Retinal pigment epithelial cell (primary cell): ENCODE results near the gene SLC35G2.
"Not testable (repeated sequence)": the region's sequence is repeated elsewhere in the genome, so short reads cannot be mapped to it uniquely, and the experiment has no call there.

ENCODE experiments used
- DNase-seq: peaks from one replicate; pipeline ENCODE4 v3.0.0-alpha.2; 2010; ENCODE audit warnings: low read depth
- H3K4me3 ChIP-seq: 2 replicates; pipeline ENCODE4 v1.5.1; 2011; ENCODE audit warnings: mild to moderate bottlenecking, low read length, control low read depth, moderate library complexity
- TF ChIP-seq, protein P1 (sequence below): conservative IDR thresholded peaks from 2 replicates; pipeline ENCODE4 v1.5.1; 2011; ENCODE audit warnings: low read depth, low read length, control low read depth, inconsistent platforms

Gene SLC35G2

DNA sequence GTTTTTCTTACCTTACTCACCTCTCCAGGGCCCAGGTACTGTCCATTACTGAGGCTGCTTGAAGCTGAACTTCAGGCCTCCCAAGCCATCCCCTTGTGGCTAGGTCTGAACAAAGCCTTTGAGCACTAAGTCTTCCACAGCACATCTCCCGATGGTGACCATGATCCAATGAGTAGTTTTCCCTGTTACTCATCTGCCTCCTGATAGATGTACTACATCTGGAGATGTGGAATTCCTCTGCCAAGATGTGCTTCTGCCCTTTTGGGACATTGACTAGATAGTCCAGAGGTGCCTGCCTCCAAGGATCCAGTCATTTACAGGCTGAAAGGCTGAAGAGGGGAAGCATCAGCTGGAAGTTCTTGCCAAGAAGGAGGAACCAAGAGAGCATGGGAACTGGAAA is 28.9 kb upstream of the SLC35G2 start:
- TF ChIP-seq, protein P1, sequence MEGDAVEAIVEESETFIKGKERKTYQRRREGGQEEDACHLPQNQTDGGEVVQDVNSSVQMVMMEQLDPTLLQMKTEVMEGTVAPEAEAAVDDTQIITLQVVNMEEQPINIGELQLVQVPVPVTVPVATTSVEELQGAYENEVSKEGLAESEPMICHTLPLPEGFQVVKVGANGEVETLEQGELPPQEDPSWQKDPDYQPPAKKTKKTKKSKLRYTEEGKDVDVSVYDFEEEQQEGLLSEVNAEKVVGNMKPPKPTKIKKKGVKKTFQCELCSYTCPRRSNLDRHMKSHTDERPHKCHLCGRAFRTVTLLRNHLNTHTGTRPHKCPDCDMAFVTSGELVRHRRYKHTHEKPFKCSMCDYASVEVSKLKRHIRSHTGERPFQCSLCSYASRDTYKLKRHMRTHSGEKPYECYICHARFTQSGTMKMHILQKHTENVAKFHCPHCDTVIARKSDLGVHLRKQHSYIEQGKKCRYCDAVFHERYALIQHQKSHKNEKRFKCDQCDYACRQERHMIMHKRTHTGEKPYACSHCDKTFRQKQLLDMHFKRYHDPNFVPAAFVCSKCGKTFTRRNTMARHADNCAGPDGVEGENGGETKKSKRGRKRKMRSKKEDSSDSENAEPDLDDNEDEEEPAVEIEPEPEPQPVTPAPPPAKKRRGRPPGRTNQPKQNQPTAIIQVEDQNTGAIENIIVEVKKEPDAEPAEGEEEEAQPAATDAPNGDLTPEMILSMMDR, result no peak
- H3K4me3 ChIP-seq, result no peak overlapping the region
- no peak for DNase-seq

DNA sequence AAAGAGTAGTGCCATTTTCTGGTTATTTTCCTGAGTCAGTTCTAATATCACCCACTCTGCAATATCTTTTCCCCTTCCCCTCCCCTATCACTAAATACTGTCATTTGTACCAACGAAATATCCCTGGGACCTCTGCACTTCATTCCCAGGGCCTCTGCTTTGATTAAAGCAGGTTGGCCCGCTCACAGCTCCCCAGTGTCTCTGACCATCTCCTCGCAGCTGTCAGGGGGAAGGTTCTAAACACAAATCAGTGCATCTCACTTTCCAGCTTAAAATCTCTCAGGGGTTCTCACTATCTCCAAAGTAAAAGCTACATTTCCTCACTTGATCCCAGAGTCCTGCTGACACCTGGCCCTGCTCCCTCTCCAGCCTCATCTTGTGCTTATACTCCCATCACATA is 28.1 kb upstream of the SLC35G2 start:
- TF ChIP-seq, protein P1, result no peak
- no peak overlapping the region for H3K4me3 ChIP-seq
- DNase-seq, result no peak

DNA sequence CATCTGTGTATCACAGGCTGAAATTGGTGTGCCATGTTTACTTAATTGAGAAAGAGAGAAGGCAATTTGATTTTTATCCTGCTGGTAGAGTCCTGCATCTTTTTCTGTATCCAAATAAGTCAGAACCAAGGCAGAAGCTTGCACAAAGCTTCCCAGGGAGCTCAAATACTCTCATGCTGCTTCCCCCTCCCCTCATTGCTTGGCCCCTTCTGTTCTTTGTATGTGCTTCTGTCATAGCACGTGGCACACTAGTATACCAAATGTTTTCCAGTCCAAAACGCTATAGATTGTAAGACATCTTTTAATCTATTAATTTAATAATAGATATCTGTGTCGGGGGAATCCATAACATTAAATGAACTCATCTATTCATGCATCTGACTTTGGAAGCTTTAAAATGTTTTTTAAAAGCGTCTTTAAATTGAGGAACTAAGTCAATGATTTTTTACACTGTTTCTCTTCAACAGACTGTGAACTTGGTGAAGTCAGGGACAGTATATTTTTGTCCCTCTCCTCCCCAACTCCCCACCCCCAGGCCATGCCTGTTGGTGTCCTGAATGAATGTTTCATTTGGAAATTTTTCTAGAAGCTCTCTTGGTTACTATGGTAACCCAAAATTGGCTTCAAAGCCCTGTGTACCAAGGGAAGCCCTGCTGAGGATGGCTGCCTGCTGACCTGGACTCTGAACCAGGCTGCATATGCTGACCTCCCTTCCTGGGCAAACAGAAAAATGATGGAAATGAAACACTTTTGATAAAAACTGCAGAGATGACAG is 26.2 kb upstream of the SLC35G2 start:
- TF ChIP-seq, protein P1, result no peak
- no peak for DNase-seq
- no peak overlapping the region for H3K4me3 ChIP-seq

DNA sequence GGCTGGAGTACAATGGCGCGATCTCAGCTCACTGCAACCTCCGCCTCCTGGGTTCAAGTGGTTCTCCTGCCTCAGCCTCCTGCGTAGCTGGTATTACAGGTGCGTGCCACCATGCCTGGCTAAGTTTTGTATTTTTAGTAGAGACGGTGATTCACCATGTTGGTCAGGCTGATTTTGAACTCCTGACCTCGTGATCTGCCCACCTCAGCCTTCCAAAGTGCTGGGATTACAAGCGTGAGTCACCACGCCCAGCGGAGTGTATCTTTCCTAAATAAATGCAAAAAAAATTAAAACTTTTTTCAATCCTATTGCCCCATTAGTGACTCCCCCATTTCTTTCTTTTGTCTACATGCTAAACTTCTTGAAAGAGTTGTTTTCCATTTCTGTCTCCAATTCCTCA is 17.8 kb upstream of the SLC35G2 start:
- not testable (repeated sequence) for H3K4me3 ChIP-seq, DNase-seq

DNA sequence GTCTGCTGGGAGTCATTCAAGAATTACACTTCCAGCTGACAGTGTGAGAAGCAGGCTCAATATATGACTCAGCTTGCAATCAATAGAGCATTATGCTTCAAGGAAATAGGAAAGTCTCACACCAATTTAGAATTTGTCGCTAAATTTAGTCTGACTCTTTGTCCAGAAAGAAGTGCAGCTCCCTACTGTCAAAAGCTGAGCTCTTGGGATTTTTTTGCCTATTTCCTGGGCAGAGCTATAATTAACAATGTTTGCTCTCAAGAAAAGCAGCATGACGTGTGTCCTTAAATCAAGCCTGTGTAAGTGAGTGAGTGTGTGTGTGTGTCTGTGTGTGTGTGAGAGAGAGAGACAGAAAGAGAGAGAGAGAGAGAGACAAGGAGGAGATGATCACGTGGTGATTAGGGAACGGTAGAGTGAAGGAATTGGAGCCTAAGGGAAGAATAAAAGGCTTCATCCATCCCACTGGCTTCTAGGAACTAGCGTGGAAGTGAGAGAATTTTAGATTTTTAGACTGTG is 16.4 kb upstream of the SLC35G2 start:
- DNase-seq, result no peak
- TF ChIP-seq, protein P1, result no peak
- no peak overlapping the region for H3K4me3 ChIP-seq

DNA sequence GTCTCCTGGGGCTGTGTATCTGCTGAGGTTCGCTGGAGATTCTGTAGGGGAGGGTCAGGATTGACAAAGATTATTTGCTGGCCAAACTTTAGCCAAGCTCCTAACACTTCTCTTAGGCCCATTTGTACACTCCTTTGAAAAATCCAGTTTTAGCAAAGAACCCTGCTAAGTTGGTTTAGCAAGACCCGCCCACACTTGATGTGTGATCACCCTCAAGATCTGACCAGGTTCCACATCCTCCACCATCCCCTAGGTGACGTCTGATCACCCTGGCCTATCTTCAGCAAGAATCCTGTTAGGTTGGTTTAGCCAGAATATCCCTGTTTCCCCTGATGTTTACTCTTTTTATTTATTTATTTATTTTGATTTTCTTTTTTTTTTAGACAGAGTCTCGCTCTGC is 14.8 kb upstream of the SLC35G2 start:
- DNase-seq, result no peak
- TF ChIP-seq, protein P1, result no peak
- H3K4me3 ChIP-seq, result no peak overlapping the region

DNA sequence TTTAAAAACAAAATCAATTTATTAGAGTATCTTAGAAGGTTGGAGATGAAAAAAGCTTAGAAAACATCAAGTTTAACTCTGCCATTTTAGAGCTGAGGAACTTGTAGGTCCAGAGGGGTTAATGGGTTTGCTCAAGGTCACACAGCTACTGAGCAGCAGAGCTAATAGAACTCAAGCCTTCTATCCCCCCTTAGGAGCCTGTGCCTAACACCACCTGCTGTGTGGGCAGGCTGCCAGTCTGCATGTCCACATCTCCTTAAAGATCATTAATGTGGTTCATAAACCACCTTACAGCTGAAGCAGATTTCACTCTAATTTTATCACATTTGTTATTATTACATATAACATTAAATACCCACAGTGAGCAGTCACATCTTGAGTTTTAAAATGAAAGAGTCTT is 14.1 kb upstream of the SLC35G2 start:
- no peak for DNase-seq
- TF ChIP-seq, protein P1, result no peak
- H3K4me3 ChIP-seq, result no peak overlapping the region
